Measurements from ENCODE around the gene PRAC2. TPM values are rescaled to one million over a fixed set of nuclear protein-coding genes. Genes with fewer than 3 reads are reported as not detected.

The PRAC2 gene
- total RNA-seq, 4 donors from 2014 or later, result 4.1 TPM; not detected in 3

GRCh38 chr17:48769009-48769675 is 46.2 kb downstream of the PRAC2 start:
- Histone ChIP-seq H3K36me3 (no peaks in the 10 kb centered on the region), H3K4me3 (no peak overlapping the region), H3K27ac (no peak overlapping the region), H3K27me3 (peaks cover 30% of the 10 kb centered on the region), H3K4me1 (no peaks in the 10 kb centered on the region), H3K9me3 (no peaks in the 10 kb centered on the region)
- in situ Hi-C loops (cut with MboI; ENCODE audit: low pct_ligation_motif_present in 1 of 4, low pct_unique_long_range_greater_than_20kb in 1 of 4, low sequenced_read_pairs in 3 of 4) (no loop called here), intact Hi-C loops (cut with DNase I; ENCODE audit: low total_unique reads) (no loop called here)
- WGBS, 2 donors (ENCODE audit: low coverage in 1 of 2), result 87% methylated on average over 5 of the region's 5 CpGs; no CpG with 5 or more reads in 1 of the 2 donors
- TF ChIP-seq POLR2A (IDR thresholded peaks at IDR 0.05) (no peak), POLR2AphosphoS5 (IDR thresholded peaks at IDR 0.05) (no peak), EP300 (IDR thresholded peaks at IDR 0.05; ENCODE audit: low read depth) (no peak), CTCF (IDR thresholded peaks at IDR 0.05) (no peak)
- DNase-seq, result no peak

GRCh38 chr17:48770954-48771353 is 48.0 kb downstream of the PRAC2 start:
- in situ Hi-C loops (cut with MboI; ENCODE audit: low pct_ligation_motif_present in 1 of 4, low pct_unique_long_range_greater_than_20kb in 1 of 4, low sequenced_read_pairs in 3 of 4), result no loop called here

GRCh38 chr17:48773245-48773644 is 50.3 kb downstream of the PRAC2 start:
- in situ Hi-C loops (cut with MboI; ENCODE audit: low pct_ligation_motif_present in 1 of 4, low pct_unique_long_range_greater_than_20kb in 1 of 4, low sequenced_read_pairs in 3 of 4) (no loop called here), intact Hi-C loops (cut with DNase I; ENCODE audit: low total_unique reads) (no loop called here)
- 45 to 50% methylated on average over 1 to 3 of the region's 3 CpGs for WGBS, 2 donors (ENCODE audit: low coverage in 1 of 2)
- H3K36me3 ChIP-seq, result no peaks in the 10 kb centered on the region
- no peaks in the 10 kb centered on the region for H3K9me3 ChIP-seq
- TF ChIP-seq POLR2A (IDR thresholded peaks at IDR 0.05) (no peak), CTCF (IDR thresholded peaks at IDR 0.05) (no peak), POLR2AphosphoS5 (IDR thresholded peaks at IDR 0.05) (no peak), EP300 (IDR thresholded peaks at IDR 0.05; ENCODE audit: low read depth) (no peak)
- H3K4me1 ChIP-seq, result no peaks in the 10 kb centered on the region
- H3K4me3 ChIP-seq, result no peak overlapping the region
- peaks cover 27% of the 10 kb centered on the region for H3K27me3 ChIP-seq
- H3K27ac ChIP-seq, result no peak overlapping the region
- DNase-seq, result no peak

More at GRCh38 chr17:48770954-48771353, 48.0 kb downstream of the PRAC2 start:
- peaks cover 21% of the 10 kb centered on the region for H3K27me3 ChIP-seq
- H3K36me3 ChIP-seq, result no peaks in the 10 kb centered on the region
- no peaks in the 10 kb centered on the region for H3K4me1 ChIP-seq
- H3K27ac ChIP-seq, result no peak overlapping the region
- no peak for DNase-seq
- 62 to 67% methylated on average over 3 of the region's 3 CpGs for WGBS, 2 donors (ENCODE audit: low coverage in 1 of 2)
- no peaks in the 10 kb centered on the region for H3K9me3 ChIP-seq
- intact Hi-C loops (cut with DNase I; ENCODE audit: low total_unique reads), result no loop called here
- no peak overlapping the region for H3K4me3 ChIP-seq
- TF ChIP-seq EP300 (IDR thresholded peaks at IDR 0.05; ENCODE audit: low read depth) (no peak), POLR2AphosphoS5 (IDR thresholded peaks at IDR 0.05) (no peak), POLR2A (IDR thresholded peaks at IDR 0.05) (no peak), CTCF (IDR thresholded peaks at IDR 0.05) (no peak)

Small RNA genes within 50 kb of the gene (small RNA-seq; reads per million reads assigned to genes)
- 0 reads per million in 4 donors for gene AC091179.2
- gene COX6B1P2, result 0 reads per million in 4 donors
- 0 reads per million in 4 donors for gene MIR3185
- 0 reads per million in 4 donors for gene RF02132
- gene RF02133, result 0 reads per million in 4 donors
- 0 to 1.7 (median 0.23) reads per million in 4 donors for gene RN7SL125P

Other genes with a start within 250 kb of the PRAC2 start
- not detected for gene HOXB1, start 192.2 kb upstream of the PRAC2 start, total RNA-seq
- 10 to 100 TPM in 3 of 4 donors, not detected in 1; 13.5 to 93.9 (median 13.8) TPM for gene HOXB2, start 178.1 kb upstream of the PRAC2 start, total RNA-seq
- 1 to 10 TPM in 3 of 4 donors, not detected in 1; 1.9 to 4.8 (median 2.0) TPM for gene HOXB4, start 144.8 kb upstream of the PRAC2 start, total RNA-seq
- 10 to 100 TPM; 25.7 to 57.1 (median 34.9) TPM for gene HOXB3, start 132.9 kb upstream of the PRAC2 start, total RNA-seq
- gene HOXB5, start 129.4 kb upstream of the PRAC2 start, total RNA-seq, result 10 to 100 TPM; 10.5 to 35.4 (median 18.7) TPM
- 10 to 100 TPM; 42.7 to 78.4 (median 62.5) TPM for gene HOXB6, start 118.2 kb upstream of the PRAC2 start, total RNA-seq
- gene HOXB7, start 112.2 kb upstream of the PRAC2 start, total RNA-seq, result 10 to 100 TPM in 3 of 4 donors, not detected in 1; 11.2 to 20.9 (median 16.7) TPM
- gene HOXB8, start 107.9 kb upstream of the PRAC2 start, total RNA-seq, result 10 to 100 TPM in 2 of 4 donors, 1 to 10 TPM in 2; 1.8 to 21.3 (median 8.9) TPM
- 10 to 100 TPM; 19.8 to 54.3 (median 29.4) TPM for gene HOXB9, start 96.8 kb upstream of the PRAC2 start, total RNA-seq
- 1 to 10 TPM in 1 of 4 donors, not detected in 3; 4.4 TPM for gene PRAC1, start 667 bp upstream of the PRAC2 start, total RNA-seq
- gene HOXB13, start 5.6 kb downstream of the PRAC2 start, total RNA-seq, result 1 to 10 TPM; 1.2 to 5.7 (median 3.5) TPM
- gene TTLL6, start 94.0 kb downstream of the PRAC2 start, total RNA-seq, result 10 to 100 TPM in 1 of 4 donors, 1 to 10 TPM in 3; 4.9 to 24.9 (median 7.3) TPM
- 100 to 1,000 TPM; 141 to 292 (median 207) TPM for gene CALCOCO2, start 107.8 kb downstream of the PRAC2 start, total RNA-seq
- 100 to 1,000 TPM in 3 of 4 donors, 10 to 100 TPM in 1; 94.7 to 214 (median 153) TPM for gene ATP5MC1, start 169.6 kb downstream of the PRAC2 start, total RNA-seq
- 10 to 100 TPM; 33.2 to 70.8 (median 47.6) TPM for gene UBE2Z, start 185.2 kb downstream of the PRAC2 start, total RNA-seq
- 10 to 100 TPM; 44.1 to 67.7 (median 62.0) TPM for gene SNF8, start 221.7 kb downstream of the PRAC2 start, total RNA-seq
- not detected for gene GIP, start 245.4 kb downstream of the PRAC2 start, total RNA-seq

Data from transverse colon (tissue), 4 donors.